Activated T-helper 17 cell treated with anti-CD3 and anti-CD28 coated beads, Interleukin-2, amount 50 U/mL, for 72 hours (primary cell): ENCODE measurements around the gene HSD17B3. TPM values are rescaled to one million over a fixed set of nuclear protein-coding genes. Genes with fewer than 3 reads are reported as not detected.

Source experiments
- total RNA-seq, 2 donors: library from RNA; stranded (reverse); gene quantifications; one replicate each; pipeline ENCODE4 v1.2.3, GENCODE V29; 2022

HSD17B3 gene
- total RNA-seq, 2 donors from 2014 or later, result not detected

Other genes starting within 250 kb of the HSD17B3 start
- gene SLC35D2, start 81.5 kb upstream of the HSD17B3 start, total RNA-seq, result 1 to 10 TPM; 7.1 to 9.3 TPM
- 10 to 100 TPM; 25.4 to 27.8 TPM for gene ZNF367, start 116.2 kb upstream of the HSD17B3 start, total RNA-seq
- 10 to 100 TPM in 1 of 2 donors, 1 to 10 TPM in 1; 10.0 to 21.3 TPM for gene HABP4, start 148.0 kb upstream of the HSD17B3 start, total RNA-seq